ENCODE results near the gene TXNL4B.

DNA sequence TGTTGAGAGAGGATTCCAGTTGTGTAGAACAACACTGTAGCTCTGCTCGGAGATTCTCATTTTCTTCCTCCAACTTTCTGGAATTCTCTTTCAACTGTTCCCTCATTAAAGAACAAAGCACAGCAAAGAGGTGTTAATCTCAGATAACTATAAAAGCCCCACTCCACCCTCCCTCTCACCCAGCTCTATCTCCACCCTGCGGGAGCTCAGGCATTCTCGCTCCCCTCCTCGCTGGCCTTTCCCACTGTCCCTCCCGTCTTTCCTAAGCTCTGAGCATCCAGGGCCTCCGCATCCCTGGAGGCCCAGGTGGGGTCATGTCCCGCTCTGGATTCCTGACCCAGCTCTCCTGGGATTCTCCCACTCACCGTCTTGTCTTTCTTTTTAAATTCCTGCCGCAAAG, 35.3 kb upstream of the TXNL4B start:
- TF ChIP-seq, protein P1, sequence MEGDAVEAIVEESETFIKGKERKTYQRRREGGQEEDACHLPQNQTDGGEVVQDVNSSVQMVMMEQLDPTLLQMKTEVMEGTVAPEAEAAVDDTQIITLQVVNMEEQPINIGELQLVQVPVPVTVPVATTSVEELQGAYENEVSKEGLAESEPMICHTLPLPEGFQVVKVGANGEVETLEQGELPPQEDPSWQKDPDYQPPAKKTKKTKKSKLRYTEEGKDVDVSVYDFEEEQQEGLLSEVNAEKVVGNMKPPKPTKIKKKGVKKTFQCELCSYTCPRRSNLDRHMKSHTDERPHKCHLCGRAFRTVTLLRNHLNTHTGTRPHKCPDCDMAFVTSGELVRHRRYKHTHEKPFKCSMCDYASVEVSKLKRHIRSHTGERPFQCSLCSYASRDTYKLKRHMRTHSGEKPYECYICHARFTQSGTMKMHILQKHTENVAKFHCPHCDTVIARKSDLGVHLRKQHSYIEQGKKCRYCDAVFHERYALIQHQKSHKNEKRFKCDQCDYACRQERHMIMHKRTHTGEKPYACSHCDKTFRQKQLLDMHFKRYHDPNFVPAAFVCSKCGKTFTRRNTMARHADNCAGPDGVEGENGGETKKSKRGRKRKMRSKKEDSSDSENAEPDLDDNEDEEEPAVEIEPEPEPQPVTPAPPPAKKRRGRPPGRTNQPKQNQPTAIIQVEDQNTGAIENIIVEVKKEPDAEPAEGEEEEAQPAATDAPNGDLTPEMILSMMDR (IDR thresholded peaks at IDR 0.05): no peak
- TF ChIP-seq, protein P2, sequence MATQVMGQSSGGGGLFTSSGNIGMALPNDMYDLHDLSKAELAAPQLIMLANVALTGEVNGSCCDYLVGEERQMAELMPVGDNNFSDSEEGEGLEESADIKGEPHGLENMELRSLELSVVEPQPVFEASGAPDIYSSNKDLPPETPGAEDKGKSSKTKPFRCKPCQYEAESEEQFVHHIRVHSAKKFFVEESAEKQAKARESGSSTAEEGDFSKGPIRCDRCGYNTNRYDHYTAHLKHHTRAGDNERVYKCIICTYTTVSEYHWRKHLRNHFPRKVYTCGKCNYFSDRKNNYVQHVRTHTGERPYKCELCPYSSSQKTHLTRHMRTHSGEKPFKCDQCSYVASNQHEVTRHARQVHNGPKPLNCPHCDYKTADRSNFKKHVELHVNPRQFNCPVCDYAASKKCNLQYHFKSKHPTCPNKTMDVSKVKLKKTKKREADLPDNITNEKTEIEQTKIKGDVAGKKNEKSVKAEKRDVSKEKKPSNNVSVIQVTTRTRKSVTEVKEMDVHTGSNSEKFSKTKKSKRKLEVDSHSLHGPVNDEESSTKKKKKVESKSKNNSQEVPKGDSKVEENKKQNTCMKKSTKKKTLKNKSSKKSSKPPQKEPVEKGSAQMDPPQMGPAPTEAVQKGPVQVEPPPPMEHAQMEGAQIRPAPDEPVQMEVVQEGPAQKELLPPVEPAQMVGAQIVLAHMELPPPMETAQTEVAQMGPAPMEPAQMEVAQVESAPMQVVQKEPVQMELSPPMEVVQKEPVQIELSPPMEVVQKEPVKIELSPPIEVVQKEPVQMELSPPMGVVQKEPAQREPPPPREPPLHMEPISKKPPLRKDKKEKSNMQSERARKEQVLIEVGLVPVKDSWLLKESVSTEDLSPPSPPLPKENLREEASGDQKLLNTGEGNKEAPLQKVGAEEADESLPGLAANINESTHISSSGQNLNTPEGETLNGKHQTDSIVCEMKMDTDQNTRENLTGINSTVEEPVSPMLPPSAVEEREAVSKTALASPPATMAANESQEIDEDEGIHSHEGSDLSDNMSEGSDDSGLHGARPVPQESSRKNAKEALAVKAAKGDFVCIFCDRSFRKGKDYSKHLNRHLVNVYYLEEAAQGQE (IDR thresholded peaks at IDR 0.05; ENCODE audit: insufficient read depth in 1 of 2, low read depth in 2 of 2, low read length in 1 of 2): no peak
- TF ChIP-seq POLR2AphosphoS5 (IDR thresholded peaks at IDR 0.05; ENCODE audit: low read depth, low read length) (no peak), TCF7L2 (IDR thresholded peaks at IDR 0.05; ENCODE audit: low read depth, low read length) (no peak), SIN3A (IDR thresholded peaks at IDR 0.05; ENCODE audit: borderline replicate concordance, insufficient read depth, low read depth, low read length) (no peak)

All from Panc1 (cell line).